Prostate gland (tissue), 2 donors: ENCODE measurements around the gene CYRIA.

Source experiments
- POLR2A ChIP-seq: fragments of 450-650 bp; IDR thresholded peaks from one replicate; pipeline ENCODE4 v1.6.1; 2016; ENCODE audit warnings: antibody characterized with exemption, mild to moderate bottlenecking
- TF ChIP-seq, protein P1 (sequence below), 4 experiments: fragments of 200-600 bp in 2 of 4; fragments of 450-650 bp in 2 of 4; sonication (generic) in 2 of 4; IDR thresholded peaks; 1 replicate in 3 of 4; 2 replicates in 1 of 4; pipeline ENCODE4 v1.5.1; 2016 to 2019; ENCODE audit warnings: antibody characterized with exemption in 4 of 4, mild to moderate bottlenecking in 2 of 4, moderate library complexity in 2 of 4

DNA sequence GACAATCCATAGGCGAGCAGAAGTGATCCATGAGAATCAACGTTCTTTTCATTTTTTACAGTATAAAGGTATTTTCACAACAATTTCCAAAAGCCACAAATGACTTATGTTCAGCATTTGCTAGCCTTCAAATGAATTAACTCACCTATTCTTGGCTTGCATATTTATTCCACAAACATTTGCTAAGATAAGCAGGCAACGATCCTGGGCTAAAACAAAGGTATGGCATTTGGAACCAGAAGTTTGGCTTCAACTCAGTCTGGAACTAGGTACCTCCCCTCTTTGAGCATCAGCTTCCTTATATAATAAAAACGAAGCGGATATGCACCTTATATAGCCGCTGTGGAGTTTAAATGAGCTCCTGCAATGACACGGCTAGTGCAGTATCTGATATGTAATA is 20.5 kb downstream of the CYRIA start:
- TF ChIP-seq, protein P1, sequence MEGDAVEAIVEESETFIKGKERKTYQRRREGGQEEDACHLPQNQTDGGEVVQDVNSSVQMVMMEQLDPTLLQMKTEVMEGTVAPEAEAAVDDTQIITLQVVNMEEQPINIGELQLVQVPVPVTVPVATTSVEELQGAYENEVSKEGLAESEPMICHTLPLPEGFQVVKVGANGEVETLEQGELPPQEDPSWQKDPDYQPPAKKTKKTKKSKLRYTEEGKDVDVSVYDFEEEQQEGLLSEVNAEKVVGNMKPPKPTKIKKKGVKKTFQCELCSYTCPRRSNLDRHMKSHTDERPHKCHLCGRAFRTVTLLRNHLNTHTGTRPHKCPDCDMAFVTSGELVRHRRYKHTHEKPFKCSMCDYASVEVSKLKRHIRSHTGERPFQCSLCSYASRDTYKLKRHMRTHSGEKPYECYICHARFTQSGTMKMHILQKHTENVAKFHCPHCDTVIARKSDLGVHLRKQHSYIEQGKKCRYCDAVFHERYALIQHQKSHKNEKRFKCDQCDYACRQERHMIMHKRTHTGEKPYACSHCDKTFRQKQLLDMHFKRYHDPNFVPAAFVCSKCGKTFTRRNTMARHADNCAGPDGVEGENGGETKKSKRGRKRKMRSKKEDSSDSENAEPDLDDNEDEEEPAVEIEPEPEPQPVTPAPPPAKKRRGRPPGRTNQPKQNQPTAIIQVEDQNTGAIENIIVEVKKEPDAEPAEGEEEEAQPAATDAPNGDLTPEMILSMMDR (IDR thresholded peaks at IDR 0.05): no peak
- TF ChIP-seq POLR2A: no peak
